A673 (cell line): ENCODE measurements around the gene TBC1D13. TPM values are rescaled to one million over a fixed set of nuclear protein-coding genes. Genes with fewer than 3 reads are reported as not detected.

Source experiments
- BruUV-seq: library from RNA; stranded (reverse); fragments of 400-500 nt; replicated peaks from 2 replicates; lab custom pipeline; 2021; lab: Mats Ljungman, UMichigan
- CTCF ChIA-PET: fragments of 300-600 bp; sonication (Branson Sonifier 250); formaldehyde crosslinking; loops from one replicate; lab custom pipeline; 2022; ENCODE audit warnings: antibody characterized with exemption; lab: Charles Lee
- POLR2A ChIA-PET: fragments of 300-600 bp; sonication (Branson Sonifier 250); formaldehyde crosslinking; loops from one replicate; lab custom pipeline; 2022; ENCODE audit warnings: antibody characterized with exemption; ENCODE audit not compliant: low non-redundant PET; lab: Charles Lee
- DNase-seq: peaks from one replicate; pipeline ENCODE4 v3.0.0-alpha.2; 2015; ENCODE audit warnings: low spot score
- H3K27ac ChIP-seq: fragments of 200-600 bp; sonication (generic); 2 replicates; pipeline ENCODE4 v1.5.1; 2016; ENCODE audit warnings: mixed run types, low read depth, mild to moderate bottlenecking, mixed read lengths, antibody characterized with exemption, low read length; ENCODE audit not compliant: poor library complexity, severe bottlenecking
- H3K27me3 ChIP-seq: fragments of 200-600 bp; sonication (generic); replicated peaks from 2 replicates; pipeline ENCODE4 v1.6.1; 2017; ENCODE audit warnings: mixed run types, low read depth, mild to moderate bottlenecking, mixed read lengths, antibody characterized with exemption, low read length; ENCODE audit not compliant: insufficient read depth, poor library complexity
- H3K36me3 ChIP-seq: fragments of 200-600 bp; sonication (generic); 2 replicates; pipeline ENCODE4 v1.6.1; 2016; ENCODE audit warnings: mixed run types, mild to moderate bottlenecking, mixed read lengths, antibody characterized with exemption, low read length; ENCODE audit not compliant: insufficient read depth, poor library complexity, severe bottlenecking
- H3K4me1 ChIP-seq: fragments of 200-600 bp; sonication (generic); 2 replicates; pipeline ENCODE4 v1.6.1; 2017; ENCODE audit warnings: mixed run types, mild to moderate bottlenecking, mixed read lengths, antibody characterized with exemption, low read length; ENCODE audit not compliant: insufficient read depth, poor library complexity, severe bottlenecking
- H3K4me3 ChIP-seq: fragments of 200-600 bp; sonication (generic); 2 replicates; pipeline ENCODE4 v1.5.1; 2016; ENCODE audit warnings: low read depth, mixed run types, mild to moderate bottlenecking, mixed read lengths, low read length; ENCODE audit not compliant: poor library complexity, severe bottlenecking
- H3K9me3 ChIP-seq: fragments of 200-600 bp; sonication (generic); 2 replicates; pipeline ENCODE4 v1.6.1; 2016; ENCODE audit warnings: mixed run types, low read depth, mild to moderate bottlenecking, mixed read lengths, antibody characterized with exemption, low read length; ENCODE audit not compliant: poor library complexity, severe bottlenecking
- CTCF ChIP-seq: fragments of 300-800, 200-600 bp; sonication (generic); conservative IDR thresholded peaks from 2 replicates; pipeline ENCODE4 v1.5.1; 2017; ENCODE audit warnings: low read depth, mild to moderate bottlenecking, antibody characterized with exemption, low read length, moderate library complexity, mixed read lengths
- EZH2 ChIP-seq: fragments of 200-600 bp; sonication (generic); IDR thresholded peaks from 2 replicates; pipeline ENCODE4 v1.6.1; 2017; ENCODE audit warnings: borderline replicate concordance, low read depth, mild to moderate bottlenecking, mixed read lengths, antibody characterized with exemption, low read length; ENCODE audit not compliant: poor library complexity, severe bottlenecking
- intact Hi-C: fragments of 100-400 bp; cut with micrococcal nuclease; formaldehyde crosslinking; loops from one replicate; pipeline ENCODE4 v1.10.0; 2022; ENCODE audit not compliant: unreplicated experiment
- total RNA-seq: library from RNA; stranded (reverse); gene quantifications from 2 replicates; pipeline ENCODE4 v1.2.3, GENCODE V29; 2021

The TBC1D13 gene
- total RNA-seq, 1 experiment from 2014 or later: 26.7 TPM

GRCh38 chr9:128823362-128823902 lies 36.4 kb downstream of the TBC1D13 start:
- no peak for DNase-seq
- Histone ChIP-seq H3K9me3 (no peaks in the 10 kb centered on the region), H3K36me3 (peaks cover 68% of the 10 kb centered on the region), H3K4me3 (no peak overlapping the region), H3K4me1 (peaks cover 7% of the 10 kb centered on the region), H3K27ac (no peak overlapping the region), H3K27me3 (no peaks in the 10 kb centered on the region)
- ChIA-PET POLR2A (no interaction called here), CTCF (no interaction called here)
- no peak for TF ChIP-seq CTCF
- no peak for TF ChIP-seq EZH2
- intact Hi-C loops: no loop called here
- no TSS peak for BruUV-seq

- ChIA-PET CTCF (no interaction called here), POLR2A (no interaction called here)
- no peak for TF ChIP-seq EZH2
- no peak for TF ChIP-seq CTCF
- no peak overlapping the region for H3K27ac ChIP-seq
- no peak for DNase-seq
- intact Hi-C loops: no loop called here
- no TSS peak for BruUV-seq
- H3K9me3 ChIP-seq: no peaks in the 10 kb centered on the region
- no peaks in the 10 kb centered on the region for H3K27me3 ChIP-seq
- no peak overlapping the region for H3K4me3 ChIP-seq
- peaks cover 68% of the 10 kb centered on the region for H3K36me3 ChIP-seq
- peaks cover 12% of the 10 kb centered on the region for H3K4me1 ChIP-seq
Observed at GRCh38 chr9:128823903-128824406, 36.9 kb downstream of the TBC1D13 start.

GRCh38 chr9:128824911-128825310 lies 37.9 kb downstream of the TBC1D13 start:
- Histone ChIP-seq H3K27me3 (no peaks in the 10 kb centered on the region), H3K9me3 (no peaks in the 10 kb centered on the region), H3K4me3 (no peak overlapping the region), H3K36me3 (peaks cover 68% of the 10 kb centered on the region), H3K27ac (no peak overlapping the region), H3K4me1 (peaks cover 12% of the 10 kb centered on the region)
- intact Hi-C loops: no loop called here
- TF ChIP-seq EZH2: no peak
- TF ChIP-seq CTCF: no peak
- CTCF ChIA-PET: interaction anchor here (0.5 kb wide), 1 partner anchor 25 kb away, joined by 12 read pairs; no protein-coding TSS in a partner anchor
- POLR2A ChIA-PET: no interaction called here
- DNase-seq: no peak
- BruUV-seq: no TSS peak
